Activated CD4-positive, alpha-beta T cell treated with anti-CD3 and anti-CD28 coated beads for 48 hours (primary cell): Measurements from ENCODE around the gene FUBP1.
"Not testable (repeated sequence)": the region's sequence is repeated elsewhere in the genome, so short reads cannot be mapped to it uniquely, and the experiment has no call there.

Experiments
- DNase-seq: peaks from one replicate; pipeline ENCODE4 v3.0.0-alpha.2; 2020

FUBP1 gene

GRCh38 chr1:77942400-77943140, 36.3 kb downstream of the FUBP1 start:
- DNase-seq: no peak

GRCh38 chr1:77940921-77941570, 37.8 kb downstream of the FUBP1 start:
- no peak for DNase-seq

GRCh38 chr1:77938651-77939050, 40.2 kb downstream of the FUBP1 start:
- DNase-seq: no peak

GRCh38 chr1:77929806-77930205, 49.1 kb downstream of the FUBP1 start:
- no peak for DNase-seq

- no peak for DNase-seq
These were observed 51.5 kb downstream of the FUBP1 start for GRCh38 chr1:77927414-77927813.

GRCh38 chr1:77926561-77927357, 52.1 kb downstream of the FUBP1 start:
- no peak for DNase-seq

- DNase-seq: no peak
These were observed 52.9 kb downstream of the FUBP1 start for GRCh38 chr1:77925956-77926355.

GRCh38 chr1:77925518-77925917, 53.4 kb downstream of the FUBP1 start:
- no peak for DNase-seq

- DNase-seq: not testable (repeated sequence)
These were observed 60.0 kb downstream of the FUBP1 start for GRCh38 chr1:77918918-77919317.

- no peak for DNase-seq
These were observed 68.8 kb downstream of the FUBP1 start for GRCh38 chr1:77910116-77910515.

- DNase-seq: no peak
These were observed 72.2 kb downstream of the FUBP1 start for GRCh38 chr1:77906624-77907023.

GRCh38 chr1:77906019-77906545, 72.8 kb downstream of the FUBP1 start:
- DNase-seq: no peak

GRCh38 chr1:77905603-77906002, 73.3 kb downstream of the FUBP1 start:
- DNase-seq: no peak

- no peak for DNase-seq
These were observed 78.1 kb downstream of the FUBP1 start for GRCh38 chr1:77900687-77901293.

GRCh38 chr1:77899647-77900320, 79.1 kb downstream of the FUBP1 start:
- no peak for DNase-seq
